COLO829 (cell line): ENCODE measurements around the gene MAPKBP1.

ENCODE experiments used
- DNase-seq: peaks from one replicate; pipeline ENCODE4 v3.0.0; 2012; ENCODE audit warnings: low spot score

The MAPKBP1 gene

DNA sequence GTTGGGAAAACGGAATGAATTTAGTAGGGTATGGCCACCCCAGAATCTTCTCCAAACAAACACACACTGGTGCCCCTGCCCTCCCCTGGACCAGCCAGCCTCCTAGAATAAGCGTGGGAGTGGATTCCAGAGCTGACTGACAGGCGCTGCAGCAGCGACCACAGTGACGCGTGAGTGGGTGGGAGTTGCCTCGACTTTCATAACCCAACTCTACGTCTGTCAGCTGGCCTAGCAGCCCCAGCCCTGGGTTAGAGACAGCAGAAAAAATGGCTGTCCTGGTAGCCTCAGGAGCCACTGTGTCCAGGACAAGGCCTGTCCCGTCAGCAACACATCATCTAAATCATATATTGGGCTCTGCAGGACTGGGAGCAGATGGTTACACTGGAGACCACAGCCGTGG lies 74.3 kb downstream of the MAPKBP1 start:
- no peak for DNase-seq

DNA sequence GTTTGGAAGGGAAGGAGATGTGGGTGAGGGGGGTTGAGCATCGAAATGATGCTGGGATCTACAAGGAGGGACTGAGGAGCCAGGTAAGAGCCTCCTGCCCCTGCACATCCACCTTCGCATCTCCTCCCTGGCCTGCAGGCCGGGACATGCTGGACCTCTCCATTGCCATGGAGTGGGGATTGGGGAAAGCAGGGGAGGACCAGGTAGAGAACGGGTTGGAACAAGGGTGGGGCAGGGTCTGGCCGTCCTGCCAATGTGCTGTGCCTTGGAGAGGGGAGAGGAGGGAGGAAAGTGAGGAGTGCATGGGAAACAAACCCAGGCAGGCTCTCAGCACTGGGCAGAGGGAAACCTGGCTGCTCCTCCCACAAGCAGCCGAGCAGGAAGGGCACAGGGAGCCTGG lies 74.9 kb downstream of the MAPKBP1 start:
- DNase-seq: no peak

DNA sequence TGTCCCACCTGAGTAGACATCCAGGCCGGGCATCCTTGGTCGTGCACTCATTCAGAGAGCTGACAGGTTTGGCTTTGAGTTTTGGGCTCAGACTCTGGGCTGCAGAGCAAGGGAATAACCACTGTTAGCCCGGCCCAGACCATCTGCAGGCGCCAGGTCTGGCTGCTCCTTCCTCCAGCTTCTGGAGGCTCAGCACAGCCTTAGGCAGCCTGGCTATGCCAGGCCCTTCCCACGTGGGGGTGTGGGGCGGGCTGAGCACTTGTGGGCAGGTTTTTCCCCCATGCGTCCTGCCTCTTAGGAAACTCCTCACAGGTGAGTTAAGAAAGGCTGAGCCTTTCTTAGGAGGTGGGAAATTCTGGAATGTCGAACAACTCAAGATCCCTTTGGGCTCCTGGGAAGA lies 75.6 kb downstream of the MAPKBP1 start:
- no peak for DNase-seq

DNA sequence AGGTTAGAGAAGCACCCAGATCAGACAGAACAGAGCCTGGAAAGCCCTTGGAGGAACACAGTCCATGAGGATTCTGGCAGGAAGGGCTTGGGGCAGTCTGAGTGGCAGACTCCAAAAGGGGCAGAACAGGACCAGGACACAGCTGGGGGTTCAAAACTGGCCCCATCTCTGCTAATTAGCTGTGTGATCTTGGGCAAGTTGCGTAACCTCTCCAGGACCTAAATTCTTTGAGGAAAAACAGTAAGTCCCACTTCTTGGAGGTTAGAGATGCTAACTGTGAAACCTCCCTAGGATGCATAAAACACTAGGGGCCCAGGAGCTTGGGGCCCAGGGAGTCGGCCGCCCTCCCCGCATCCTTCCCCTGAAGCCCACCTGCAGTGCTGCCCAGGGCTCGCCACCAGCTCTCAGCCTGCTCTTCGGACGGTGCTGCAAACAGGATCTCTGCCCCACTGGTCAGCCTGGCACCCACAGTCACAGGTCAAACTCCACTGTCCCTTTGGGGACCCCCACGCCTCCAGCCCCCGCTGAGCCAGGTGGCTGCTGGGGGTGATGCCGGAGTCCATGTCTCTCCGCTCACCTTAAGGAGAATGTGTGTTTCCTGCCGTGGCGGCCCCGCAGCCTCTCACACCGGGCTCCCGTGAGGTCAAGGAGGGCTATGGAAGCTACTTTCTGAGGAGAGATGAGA lies 76.3 kb downstream of the MAPKBP1 start:
- DNase-seq: no peak

DNA sequence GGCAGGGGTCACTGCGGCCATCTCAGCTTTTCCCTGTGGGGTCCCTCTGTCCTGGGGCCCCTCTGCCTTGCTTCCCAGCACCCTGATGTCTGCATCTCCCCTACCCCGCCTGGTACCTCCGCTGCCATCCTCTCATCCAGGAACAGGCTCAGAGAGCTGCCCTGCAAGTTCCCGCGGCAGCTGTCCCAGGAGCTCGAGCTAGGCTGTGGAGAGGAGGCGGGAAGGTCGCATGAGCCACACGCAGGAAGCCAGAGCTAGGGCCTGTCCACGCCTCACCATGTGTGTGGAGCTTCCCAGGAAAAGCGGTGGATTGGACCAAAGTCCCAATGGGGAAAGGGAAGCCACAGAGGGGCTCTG lies 76.9 kb downstream of the MAPKBP1 start:
- no peak for DNase-seq

DNA sequence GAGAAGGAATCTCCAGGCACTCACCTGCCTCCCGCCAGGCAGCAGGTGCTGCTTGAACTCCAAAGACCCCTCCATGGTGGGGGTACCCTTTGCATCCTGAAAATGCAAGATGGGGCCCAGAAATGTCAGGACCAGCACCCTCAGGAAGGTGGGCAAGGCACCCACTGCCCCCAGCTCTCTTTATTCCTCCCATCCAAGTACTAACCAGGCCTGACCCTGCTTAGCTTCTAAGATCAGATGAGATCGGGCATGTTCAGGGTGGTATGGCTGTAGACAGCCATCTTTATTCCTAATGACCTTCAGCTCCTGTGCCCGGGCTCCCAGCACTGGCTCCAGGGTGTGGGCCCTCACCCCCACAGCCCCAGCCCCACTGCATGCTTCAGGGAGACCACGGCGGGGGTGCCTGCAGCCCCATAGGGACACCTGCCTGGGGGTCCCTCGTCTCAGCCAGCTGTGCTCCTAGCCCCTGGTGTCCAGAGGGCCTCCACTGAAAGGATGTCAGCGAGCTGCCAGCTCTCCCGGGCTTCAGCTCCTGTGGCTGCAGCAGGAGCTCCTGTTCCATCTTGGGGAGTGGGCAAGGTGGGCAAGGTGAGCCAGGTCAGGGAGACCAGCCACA lies 77.6 kb downstream of the MAPKBP1 start:
- no peak for DNase-seq

DNA sequence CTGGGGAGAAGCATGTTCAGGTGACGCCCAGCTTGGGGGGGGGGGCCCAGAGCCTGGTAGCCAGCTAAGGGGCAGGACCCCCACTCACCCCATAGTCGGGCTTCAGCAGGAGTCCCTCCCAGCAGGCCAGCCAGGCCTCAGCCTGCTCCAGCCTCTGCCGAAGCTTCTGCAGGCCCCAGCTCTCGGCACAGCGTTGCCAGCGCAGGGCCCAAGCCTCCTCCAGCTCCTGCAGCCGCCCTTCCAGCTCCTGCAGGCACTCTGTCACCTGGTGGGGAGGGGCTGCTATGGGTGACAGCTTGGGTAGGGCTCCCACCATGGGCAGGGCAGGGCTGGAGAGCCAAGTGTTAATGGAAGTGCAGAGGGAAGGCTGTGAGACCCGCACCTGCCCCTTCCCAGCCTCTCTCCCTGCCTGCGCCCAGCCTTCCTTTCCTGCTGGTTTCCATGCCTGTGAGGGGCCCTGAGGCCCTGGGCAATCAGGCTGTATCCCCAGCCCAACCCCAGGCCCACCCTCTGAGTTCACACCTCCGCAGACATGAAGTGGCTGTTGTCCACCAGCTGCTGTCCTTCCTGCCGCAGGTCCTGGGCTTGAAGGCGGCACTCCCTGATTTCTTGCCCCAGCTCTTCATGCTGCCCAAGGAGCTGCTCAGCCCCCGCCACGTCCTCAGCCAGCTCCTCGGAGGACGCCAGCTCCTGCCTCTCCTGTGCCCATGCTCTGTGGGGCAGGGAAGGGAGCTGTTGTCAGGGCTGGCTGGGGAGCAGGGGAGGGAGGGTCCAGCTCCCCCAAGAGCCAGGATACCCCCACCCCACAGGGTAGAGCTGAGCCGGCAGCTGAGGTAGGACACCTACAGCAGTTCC lies 78.7 kb downstream of the MAPKBP1 start:
- no peak for DNase-seq

DNA sequence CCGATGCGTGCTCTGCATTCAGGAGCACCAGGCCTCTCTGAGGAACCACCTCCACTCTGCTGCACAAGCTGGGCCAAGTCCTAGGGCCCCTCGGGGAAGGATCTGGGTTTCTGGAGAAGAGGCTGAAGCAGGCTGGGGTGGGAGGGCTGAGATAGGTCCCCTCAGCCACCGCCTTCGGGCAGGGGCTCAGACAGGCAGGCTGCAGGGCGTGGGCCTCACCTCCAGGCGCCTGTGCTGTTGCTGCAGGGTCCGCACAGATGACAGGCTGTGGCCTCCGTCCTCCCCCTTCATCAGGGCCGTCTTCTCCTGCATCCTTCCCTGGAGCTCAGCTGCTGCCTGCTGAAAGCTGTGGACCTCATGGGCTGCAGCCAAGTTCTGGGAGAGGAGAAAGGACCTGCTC lies 79.5 kb downstream of the MAPKBP1 start:
- no peak for DNase-seq

DNA sequence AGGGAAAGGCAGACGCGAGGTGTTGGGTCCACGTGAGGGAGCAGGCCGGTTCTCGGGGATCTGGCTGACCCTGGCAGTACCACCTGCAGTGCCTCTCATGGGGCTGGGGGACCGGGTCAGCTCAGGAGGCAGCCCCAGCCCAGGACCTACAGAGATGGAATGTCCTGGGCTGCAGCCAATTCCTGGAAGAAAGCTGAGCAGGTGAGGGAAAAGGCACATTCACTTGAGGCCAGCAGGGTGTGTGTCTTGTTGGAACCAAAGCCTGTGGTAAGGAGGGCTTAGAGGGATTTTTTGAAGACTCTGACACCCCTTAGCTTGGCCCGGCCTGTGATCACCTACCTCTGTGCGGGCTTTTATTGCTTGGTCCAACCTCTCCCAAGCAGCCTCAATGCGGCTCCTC lies 80.2 kb downstream of the MAPKBP1 start:
- no peak for DNase-seq

DNA sequence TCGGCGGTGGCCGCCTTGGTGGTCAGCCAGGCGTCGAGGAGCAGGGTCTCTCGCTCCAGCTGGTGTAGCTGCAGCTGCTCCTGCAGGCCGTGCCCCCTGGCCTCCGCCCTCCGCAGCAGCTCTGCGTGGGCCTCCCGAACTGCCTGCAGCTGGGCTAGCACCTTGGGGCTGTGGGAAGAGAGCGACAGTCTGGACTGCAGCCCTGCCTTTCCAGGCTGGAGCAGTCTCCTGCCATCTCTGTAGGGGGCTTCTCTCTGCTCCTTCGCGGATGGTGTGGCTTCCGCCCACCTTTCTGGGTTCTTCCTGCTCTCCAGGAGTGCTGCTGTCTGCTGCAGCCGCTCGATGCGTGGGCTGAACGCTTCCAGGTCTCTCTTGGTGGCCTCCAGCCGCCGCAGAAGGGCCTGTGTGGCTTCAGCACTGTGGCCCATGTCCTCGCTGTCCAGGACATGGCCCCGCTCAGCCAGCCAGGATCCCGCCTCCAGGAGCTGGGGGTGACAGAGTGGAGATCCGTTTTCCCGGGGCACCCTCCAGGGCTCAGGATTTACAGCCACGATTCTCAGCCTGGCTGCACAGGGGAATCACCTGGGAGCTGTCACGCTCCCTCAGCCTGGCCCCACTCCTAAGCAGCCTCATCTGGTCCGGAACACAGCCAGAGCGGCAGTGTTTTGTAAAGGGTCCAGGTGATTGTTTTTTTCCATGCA lies 81.1 kb downstream of the MAPKBP1 start:
- no peak for DNase-seq

DNA sequence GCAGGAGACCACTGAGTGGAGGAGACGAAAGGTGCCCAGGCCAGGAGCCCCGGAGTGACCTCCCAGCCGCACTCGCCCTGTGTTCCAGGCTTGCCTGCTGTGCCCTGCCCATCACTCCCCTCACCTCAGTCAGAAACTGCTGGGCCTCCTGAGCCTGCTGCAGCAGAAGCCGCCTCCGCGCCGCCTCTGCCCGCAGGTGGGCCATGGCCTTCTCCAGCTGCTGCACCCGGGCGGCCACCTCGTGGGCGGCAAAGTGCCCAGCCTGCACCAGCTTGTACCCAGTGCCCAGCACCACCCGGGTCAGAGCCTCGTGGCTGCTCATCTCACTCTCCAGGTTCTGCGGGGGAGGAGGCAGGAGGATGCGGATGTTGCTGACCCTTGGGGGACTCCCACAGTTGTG lies 82.0 kb downstream of the MAPKBP1 start:
- no peak for DNase-seq

DNA sequence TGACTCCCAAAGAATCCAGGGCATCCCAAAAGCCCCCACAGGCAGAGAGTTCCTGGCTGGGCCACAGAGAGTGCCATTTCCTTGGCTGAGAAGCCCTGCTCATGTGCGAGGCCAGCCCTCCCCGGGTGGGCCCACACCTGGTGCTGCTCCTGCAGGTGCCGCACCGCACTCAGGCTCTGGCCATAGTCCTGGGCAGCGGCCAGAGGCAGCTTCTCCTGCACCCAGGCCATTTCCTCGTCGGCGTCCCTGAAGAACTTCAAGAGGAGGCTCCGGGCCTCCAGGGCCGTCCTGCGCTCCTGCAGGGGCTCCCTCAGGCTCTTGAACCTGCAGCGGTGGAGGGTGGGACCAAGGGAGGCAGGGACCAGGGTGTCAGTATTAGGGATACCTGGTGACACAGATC lies 82.4 kb downstream of the MAPKBP1 start:
- DNase-seq: no peak

DNA sequence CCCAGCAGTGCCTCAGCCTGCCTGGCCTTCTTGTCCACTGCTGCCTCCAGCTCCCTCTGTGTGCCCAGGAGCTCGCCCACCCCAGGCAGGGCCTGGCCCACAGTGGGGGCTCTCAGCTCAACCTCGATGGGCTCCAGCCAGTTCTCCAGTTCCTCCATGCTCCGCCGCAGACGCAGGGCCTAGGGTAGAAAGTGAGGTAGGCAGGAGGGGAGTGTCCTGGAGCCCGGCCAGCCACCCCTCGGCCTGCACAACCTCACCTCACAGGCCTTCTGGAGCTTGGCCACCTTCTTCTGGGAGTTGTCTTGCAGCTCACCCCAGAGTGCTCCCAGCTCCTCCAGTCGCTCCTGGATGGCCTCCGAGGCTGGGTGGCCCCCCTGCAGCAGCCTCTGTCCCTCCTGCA lies 83.0 kb downstream of the MAPKBP1 start:
- DNase-seq: no peak

DNA sequence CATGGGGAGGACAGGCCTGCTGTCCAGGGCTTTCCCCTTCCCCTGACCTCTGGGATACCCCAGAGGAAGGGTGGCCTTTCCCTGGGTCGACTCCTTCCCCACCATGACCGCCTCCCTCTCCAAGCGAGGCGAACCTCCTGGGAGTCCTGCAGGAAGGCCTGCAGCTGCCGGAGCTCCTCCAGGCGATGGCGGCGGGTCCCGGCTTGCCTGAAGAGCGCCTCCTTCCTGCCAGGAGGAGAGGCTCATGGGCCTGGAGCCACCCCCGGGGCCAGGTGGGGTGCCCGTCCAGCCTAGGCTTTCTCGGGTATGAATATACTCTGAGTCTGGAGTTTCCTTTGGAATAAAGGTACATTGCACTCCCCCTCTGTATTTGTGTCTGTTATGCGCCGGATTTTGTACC lies 84.5 kb downstream of the MAPKBP1 start:
- DNase-seq: no peak

DNA sequence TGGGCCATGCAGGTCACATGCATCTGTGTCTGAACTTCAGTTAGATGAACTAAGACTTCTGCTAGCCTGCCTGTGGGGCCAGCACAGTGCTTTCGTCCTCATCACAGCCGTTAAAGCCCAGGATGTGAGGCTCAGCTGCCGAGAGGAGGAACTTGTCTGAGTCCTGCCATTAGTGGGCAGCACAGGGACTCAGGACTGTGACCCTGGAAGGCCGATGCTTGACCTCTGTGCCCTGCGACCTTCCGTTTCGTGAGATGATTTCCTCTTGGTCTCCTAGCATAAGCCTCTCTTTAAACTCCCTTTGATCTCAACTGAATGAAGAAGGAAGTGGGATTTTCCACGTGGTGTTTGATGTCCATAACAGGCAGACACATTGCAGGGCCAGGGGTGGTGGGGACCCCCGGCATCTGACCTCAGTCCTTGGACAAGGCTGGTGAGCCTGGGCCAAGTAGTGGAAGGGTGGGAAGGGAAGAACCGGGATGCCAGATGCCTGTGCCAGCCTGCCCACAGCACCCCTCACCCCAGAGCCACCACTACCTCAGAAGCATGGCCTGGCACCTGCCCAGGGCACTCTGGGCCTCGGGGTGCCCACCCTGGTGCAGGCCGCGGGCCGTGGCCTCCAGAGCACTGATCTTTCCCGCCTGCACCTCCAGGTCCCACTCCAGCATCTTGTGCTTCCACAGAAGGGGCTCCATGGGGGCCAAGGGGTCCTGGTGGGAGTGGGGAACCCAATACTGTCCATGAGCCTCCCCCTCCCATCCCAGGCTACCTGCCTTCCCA lies 86.0 kb downstream of the MAPKBP1 start:
- no peak for DNase-seq

DNA sequence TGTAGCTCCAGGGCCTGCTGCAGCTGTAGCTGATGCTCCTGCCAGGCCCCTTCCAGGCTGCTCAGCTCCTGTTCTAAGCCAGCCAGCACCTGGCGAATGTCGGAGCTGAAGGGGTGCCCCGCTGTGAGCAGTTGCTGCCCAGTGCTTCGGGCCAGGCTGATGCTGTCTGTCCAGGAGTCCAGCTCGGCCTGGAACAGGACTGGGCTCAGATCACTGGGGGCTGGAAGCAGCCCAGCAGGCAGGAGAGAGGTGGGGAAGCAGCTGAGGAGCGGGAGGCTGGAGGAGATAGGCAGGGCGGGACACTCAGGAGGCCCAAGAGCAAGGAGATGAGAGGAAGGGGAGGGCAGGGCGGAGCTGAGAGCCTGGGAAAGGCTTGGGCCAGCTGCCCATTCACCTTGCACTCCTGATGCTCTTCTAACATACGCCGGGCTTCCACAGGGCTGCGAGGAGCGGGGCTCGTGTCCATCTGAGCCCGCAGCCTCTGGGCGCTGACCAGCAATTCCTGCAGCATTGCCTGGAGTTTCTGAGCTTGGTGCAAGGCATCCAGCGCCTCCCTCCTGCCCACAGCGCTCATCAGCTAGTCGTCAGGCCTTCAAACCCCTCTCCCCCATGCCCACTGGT lies 87.6 kb downstream of the MAPKBP1 start:
- no peak for DNase-seq

DNA sequence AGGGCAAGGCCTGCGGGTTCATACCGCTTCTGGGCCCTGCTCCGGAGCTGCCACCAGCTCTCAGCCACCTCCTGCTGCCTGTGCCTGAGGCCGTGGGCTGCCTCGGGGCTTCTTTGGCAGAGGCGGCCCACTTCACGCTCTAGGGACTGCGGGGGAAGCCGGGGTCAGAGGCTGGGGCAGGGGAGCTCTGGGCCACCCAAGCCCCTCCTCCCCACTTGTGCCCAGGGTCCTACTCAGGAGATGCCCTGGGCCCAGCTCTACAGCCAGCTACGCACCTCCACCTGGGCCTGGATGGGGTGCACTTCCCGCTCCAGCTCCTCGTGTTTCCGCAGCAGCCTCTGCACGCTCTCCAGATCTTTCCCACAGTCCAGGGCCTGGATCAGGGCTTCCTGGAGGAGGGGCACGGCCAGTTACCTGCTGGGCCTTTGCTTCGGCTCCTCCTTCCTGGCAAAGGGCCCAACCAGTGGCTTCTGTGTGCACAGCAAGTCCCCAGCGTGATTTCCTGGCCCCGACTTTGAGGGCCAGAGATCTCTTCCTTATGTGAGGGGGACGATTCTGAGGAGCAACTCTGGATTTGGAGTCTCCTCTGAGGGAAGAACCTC lies 88.3 kb downstream of the MAPKBP1 start:
- DNase-seq: no peak

DNA sequence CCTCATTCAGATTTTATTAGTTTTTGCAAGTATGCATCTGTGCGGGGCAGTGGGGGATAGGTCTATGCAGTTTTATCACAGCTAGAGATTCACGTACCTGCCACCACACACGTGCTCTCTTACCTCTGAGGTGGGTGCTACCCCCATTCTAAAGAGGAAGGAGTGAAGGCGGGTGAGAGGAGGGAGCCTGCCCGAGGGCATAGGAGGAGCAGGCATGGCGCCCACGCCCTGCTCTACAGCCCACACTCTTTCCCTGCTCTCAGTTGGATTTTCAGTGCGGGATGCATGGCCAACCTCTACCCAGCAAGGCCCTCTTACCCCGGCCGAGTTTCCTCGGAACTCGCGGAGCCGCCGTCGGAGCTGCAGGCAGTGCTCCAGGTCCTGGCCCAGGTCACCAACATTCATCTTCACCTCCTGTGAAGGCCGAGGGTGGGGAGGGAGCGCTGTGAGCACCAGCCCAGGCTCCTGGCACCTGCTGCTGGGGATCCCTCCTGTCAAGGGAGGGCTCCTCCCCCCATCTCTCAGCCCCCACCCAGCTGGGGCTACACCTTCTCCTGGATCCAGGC lies 91.3 kb downstream of the MAPKBP1 start:
- DNase-seq: no peak

DNA sequence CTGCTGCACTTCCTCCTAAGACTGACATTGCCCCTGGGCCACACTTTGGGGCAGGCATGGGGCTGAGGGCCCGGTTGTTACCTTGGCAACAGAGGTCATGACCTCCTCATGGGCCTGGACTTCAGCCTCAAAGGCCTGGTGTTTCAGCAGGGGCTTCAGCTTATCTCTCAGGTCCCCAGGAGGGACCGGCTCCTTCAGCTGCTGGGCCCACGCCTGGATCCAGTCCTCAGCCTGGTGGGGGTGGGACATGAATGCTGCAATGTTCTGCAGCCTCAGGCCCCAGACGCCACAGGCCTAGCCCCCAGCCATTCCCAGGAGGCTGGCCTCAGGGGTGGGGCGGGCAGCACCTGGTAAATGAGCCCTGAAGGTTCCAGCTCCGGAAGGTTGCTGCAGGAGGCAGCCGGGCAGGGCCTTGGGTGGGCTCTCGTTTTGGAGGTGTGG lies 92.0 kb downstream of the MAPKBP1 start:
- DNase-seq: no peak

DNA sequence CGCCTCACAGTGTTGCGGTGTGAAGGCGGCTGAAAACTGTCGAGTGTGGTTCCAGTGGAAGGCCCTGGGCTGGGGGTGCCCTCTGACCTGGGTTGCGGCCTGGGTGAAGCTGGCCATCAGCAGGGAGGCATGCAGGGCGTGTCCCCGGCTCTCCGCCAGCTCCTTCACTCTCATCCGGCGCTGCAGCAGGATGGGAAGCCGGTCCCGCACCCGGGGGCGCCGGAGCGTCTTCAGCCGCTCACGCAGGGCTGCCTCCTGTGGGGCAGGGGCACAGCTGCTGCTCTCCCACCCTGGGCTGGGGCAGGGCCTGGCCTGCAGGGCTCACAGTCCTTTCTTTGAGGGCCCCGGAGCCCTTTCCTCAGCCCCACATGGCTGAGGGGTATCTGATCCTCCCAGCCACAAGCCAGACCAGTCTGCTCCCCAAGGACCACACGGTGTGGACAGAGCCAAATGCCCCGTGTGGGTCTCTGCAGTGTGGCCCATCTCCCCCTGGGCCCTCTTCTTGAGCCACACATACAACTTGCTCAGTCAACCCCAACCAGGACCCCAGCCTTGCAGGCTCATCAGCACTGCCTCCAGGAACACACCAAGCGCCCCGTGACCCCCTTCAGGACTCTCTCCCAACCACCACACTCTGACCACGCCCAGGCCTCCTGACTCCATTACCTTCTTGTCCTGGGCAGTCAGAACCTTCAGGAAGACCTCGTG lies 92.7 kb downstream of the MAPKBP1 start:
- DNase-seq: no peak
